Epithelial cell of esophagus (primary cell): ENCODE results near the gene NAXD.
A peak's percentile ranks its signal among the peaks of the same experiment; 100 is the strongest.

Experiments used
- DNase-seq: peaks from one replicate; pipeline ENCODE4 v3.0.0; 2010; ENCODE audit warnings: low read depth
- H3K4me3 ChIP-seq: 2 replicates; pipeline ENCODE4 v1.5.1; 2011; ENCODE audit warnings: mild to moderate bottlenecking, low read length, control low read depth
- CTCF ChIP-seq: IDR thresholded peaks from 2 replicates; pipeline ENCODE4 v1.5.1; 2011; ENCODE audit warnings: low read depth, mild to moderate bottlenecking, low read length, control low read depth, inconsistent platforms; ENCODE audit not compliant: insufficient read depth; ENCODE audit errors: missing control alignments

NAXD gene

GRCh38 chr13:110643768-110644421, 28.6 kb downstream of the NAXD start:
- H3K4me3 ChIP-seq = no peak overlapping the region
- no peak for TF ChIP-seq CTCF
- no peak for DNase-seq

GRCh38 chr13:110644892-110645521, 29.7 kb downstream of the NAXD start:
- TF ChIP-seq CTCF = peak; percentile 31
- peak; percentile 62 for DNase-seq
- H3K4me3 ChIP-seq = no peak overlapping the region

- no peak for DNase-seq
- H3K4me3 ChIP-seq = no peak overlapping the region
- TF ChIP-seq CTCF = no peak
Observed at GRCh38 chr13:110645750-110646149, 30.4 kb downstream of the NAXD start.

- no peak for TF ChIP-seq CTCF
- no peak for DNase-seq
- no peak overlapping the region for H3K4me3 ChIP-seq
Observed at GRCh38 chr13:110646442-110647364, 31.4 kb downstream of the NAXD start.

GRCh38 chr13:110647365-110647737, 32.0 kb downstream of the NAXD start:
- DNase-seq = no peak
- H3K4me3 ChIP-seq = no peak overlapping the region
- TF ChIP-seq CTCF = no peak

- DNase-seq = no peak
- H3K4me3 ChIP-seq = no peak overlapping the region
- TF ChIP-seq CTCF = no peak
Observed at GRCh38 chr13:110648146-110648819, 32.9 kb downstream of the NAXD start.
